NCI-H1436 treated with DMSO at 0.1 percent for 48 hours (cell line): ENCODE data around the gene CYP4F3.
"Not testable (repeated sequence)": the region's sequence is repeated elsewhere in the genome, so short reads cannot be mapped to it uniquely, and the experiment has no call there.

Experiments
- DNase-seq: peaks from one replicate; lab custom pipeline; 2025; lab: John Stamatoyannopoulos, UW

The CYP4F3 gene

DNA sequence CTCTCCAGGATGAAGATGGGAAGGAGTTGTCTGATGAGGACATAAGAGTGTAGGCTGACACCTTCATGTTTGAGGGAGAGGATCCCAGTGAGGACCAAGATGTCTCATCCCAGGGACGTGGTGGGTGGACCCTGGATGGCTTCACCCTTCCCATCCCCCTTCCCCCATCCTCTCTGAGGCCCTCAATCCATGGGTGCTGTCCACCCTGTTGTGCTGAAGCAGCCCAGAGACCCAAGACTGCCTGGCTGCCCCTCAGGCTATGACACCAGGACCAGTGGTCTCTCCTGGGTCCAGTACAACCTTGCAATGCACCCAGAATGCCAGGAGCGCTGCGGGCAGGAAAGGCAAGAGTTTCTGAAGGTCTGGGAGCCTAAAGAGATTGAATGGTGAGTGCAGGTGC is 28.7 kb downstream of the CYP4F3 start:
- no peak for DNase-seq

DNA sequence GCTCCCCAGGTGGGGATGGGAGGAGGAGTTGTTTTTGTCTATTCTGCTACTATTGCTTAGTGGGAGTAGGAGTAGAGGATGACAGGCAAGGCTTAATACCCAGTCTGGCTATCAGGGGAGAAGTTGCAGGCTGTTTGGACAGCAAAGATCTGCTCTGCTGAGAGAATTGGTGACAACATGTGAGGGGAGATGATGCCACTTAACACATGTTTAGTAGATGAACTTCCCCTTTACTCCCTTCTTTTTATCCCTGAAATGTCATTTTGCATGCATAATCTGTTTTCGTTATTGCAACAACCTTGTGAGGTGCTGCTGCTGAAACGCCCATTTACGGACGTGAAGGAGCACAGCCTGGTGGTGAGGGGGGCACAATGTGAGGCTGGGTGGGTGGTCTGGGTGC is 29.2 kb downstream of the CYP4F3 start:
- no peak for DNase-seq

DNA sequence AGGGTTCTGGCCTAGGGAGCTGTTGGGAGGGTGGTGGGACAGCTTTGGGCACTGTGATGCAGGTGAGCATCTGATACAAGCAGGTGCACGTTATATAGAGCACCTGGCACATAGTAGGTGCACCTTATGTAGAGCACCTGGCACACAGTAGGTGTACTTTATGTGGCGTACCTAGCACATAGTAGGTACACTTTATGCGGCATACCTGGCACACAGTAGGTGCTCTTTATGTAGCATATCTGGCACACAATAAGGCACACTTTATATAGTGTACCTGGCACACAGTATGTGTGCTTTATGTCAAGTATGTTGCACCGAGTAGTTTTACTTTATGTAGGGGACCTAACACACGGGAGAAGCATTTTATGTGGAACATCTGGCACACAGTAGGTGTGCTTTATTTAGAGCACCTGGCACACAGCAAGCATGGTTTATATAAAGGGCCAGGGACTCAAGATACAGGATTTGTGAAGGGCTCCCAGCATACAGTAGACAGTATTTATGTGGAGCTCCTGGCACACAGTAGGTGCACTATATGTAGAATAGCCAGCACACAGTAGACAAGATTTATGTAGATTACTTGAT is 30.6 kb downstream of the CYP4F3 start:
- no peak for DNase-seq

DNA sequence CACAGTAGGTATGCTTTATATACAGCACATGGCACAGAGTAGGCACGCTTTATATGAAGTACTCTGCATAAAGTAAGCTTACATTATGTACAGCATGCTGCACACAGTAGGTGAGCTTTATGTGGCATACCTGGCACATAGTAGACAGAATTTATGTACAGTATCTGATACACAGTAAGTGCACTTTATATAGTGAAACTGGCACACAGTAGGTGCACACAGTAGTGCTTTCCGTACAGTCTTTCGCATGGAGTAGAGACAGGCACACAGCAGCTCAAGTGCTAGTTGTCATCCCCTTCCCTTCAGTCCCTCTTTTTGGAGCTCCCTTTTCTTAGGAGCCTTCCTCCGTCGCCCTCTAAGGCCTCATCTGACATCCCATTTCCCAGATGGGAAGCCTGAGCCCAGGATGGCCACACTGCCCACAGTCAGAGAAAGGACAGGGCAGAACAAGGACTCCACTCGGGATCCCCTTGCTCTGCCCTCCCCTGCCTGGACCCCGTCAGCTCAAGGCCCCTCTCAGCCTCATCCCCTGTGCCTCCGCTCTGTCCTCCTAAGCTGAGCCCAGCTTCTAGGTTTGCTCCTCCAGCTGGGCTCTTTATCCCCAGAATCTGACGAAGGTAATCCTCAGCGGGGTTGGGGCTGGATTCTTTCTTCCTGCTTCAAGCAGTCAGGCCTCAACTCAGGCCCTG is 31.3 kb downstream of the CYP4F3 start:
- no peak for DNase-seq

DNA sequence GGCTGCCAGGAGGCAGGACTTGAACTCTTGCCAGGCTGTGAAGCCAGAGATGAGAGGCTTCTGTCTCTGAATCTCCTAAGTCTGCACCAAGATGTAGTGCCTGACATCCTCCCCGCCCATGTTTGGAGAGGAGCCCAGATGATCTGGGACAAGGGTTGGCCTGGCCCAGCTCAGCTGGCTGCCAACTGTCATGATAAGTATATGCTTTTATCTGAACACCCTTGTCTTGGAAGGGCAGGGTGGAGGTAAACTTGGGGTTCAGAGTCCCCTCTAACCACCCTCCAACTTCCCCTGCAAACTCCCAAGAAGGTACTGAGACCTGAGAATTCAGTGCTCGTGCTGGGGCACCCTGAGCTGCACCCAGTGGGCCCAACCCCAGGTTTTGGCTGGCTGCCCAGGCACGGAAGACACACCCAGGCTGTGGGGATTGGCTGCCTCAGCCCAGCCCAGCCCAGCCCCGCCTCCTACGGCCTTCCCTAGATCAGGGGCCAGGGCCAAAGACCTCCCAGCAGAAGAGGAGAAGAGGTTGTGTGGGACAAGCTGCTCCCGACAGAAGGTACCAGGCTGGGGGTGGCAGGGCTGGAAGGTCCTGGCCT is 32.0 kb downstream of the CYP4F3 start, which contains the start of gene CYP4F12:
TSS of gene CYP4F12 (plus strand) at position 508 of the 596 bp plus-strand sequence. CDS start 443 bp downstream, outside the sequence.
- no peak for DNase-seq

DNA sequence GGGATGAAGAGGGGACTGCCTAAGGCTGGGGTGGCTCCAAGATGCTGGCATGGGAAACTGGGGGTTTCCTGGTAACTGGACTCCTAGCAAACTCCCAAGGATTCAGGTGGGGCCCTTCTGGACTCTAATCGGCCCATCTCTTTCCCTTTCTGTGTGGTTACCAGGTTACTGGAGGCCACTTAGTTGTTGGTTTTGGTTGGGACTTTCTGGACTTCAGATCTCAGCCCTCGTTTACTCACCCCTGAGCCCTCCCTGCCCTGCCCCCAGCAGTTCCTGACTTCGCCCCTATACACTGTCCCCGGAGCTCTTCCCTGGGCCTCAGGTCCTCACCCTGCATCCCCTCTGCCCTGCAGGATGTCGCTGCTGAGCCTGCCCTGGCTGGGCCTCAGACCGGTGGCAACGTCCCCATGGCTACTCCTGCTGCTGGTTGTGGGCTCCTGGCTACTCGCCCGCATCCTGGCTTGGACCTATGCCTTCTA is 32.5 kb downstream of the CYP4F3 start:
- DNase-seq: no peak

DNA sequence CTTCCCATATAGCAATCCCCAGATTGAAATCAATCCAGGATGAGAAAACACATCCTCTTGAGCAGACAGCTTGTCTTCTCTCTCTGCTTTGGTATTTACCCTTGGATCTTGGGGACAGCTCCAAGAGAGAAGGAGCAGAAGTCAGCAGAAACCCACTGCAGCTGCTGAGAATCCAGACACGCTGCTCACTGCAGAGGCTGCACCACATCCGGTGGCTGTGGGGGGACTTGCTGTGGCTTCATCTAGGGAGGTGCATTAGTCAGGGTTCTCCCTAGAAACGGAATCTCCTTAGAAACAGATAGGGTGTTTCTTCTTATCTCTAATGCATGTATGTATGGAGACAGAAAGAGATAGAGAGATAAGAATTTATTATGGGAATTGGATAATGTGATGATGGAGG is 34.9 kb downstream of the CYP4F3 start:
- no peak for DNase-seq

DNA sequence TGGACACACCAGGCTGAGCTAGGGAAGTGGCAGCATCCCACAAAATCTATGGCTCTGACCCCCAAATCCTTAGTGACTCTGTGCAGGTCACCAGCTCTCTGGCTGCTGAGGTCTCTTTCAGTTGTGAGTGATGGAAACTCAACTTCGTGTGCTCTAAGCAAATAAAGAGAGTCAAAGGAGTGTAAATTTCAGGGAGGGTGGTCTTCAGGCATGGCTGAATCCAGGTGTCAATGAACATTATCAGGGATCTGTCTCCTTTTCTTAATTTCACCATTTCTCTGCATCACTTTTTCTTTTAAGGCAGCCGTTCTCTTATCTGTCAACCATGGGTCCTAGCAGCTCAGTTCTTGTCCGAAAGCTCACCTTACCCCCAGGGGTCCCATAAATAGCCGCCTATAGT is 38.4 kb downstream of the CYP4F3 start:
- no peak for DNase-seq

DNA sequence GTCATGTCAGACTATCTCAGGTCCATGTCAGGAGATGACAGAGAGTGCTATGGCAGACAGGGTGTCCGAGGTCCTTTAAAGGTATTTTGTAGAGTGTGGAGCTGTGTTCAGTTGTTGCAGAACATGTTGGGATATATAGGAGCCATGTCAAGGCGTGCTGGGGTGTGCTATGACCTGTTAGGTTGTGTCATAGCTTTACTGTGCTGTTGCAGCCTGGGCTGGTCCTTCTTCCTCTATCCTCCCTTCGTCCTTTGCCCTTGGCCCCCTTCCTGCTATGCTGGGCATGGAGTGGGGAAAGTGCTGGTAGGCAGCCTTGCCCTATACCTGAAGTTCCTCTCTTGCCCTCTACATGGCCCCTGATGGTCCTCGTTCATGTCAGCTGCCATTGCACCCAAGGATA is 39.2 kb downstream of the CYP4F3 start:
- DNase-seq: not testable (repeated sequence)

DNA sequence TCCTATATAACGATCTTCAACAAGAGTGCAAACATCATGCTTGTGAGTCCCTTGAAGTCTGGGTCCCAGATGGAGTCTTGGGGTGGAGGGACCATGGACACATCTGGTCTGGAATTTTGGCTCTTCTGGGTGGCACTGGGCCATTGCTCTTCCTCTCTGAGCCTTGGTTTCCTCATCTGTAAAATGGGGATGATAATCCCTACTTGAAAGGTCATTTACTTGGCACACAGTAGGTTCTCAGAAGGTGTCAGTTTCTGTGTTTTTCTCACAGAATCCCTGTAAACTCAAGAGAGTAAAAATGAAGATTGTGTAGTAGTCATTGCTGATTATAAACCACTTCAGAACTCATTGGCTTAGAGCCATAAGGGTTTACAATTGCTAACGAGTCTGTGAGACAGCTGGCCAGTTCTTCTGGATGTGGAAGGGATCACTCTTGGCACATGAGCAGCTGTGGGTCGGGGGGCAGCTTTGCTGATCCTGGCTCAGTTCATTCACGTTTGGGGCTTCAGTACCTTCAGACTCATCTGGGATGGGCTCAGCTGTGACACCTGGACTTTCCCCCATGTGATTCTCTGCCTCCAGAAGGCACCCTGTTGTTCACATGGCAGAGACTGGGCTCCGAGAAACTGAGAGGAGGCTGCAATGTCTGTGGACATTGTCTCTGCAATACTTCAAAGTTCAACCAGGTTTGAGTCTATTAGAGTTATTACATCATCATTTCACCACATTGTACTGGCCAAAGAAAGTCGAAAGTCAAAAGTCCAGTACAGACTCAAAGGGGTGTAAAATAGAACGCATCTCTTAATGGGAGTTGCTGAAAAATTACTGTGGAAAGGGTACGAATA is 40.0 kb downstream of the CYP4F3 start:
- DNase-seq: no peak

DNA sequence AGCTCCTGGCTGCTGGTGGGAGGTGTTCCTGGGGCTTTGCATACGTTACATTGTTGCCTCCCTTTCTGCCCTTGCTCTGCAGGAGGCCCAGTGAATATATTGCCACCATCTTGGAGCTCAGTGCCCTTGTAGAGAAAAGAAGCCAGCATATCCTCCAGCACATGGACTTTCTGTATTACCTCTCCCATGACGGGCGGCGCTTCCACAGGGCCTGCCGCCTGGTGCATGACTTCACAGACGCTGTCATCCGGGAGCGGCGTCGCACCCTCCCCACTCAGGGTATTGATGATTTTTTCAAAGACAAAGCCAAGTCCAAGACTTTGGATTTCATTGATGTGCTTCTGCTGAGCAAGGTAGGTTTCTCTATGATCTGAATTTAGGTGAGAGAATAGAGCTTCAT is 42.7 kb downstream of the CYP4F3 start:
- DNase-seq: no peak

DNA sequence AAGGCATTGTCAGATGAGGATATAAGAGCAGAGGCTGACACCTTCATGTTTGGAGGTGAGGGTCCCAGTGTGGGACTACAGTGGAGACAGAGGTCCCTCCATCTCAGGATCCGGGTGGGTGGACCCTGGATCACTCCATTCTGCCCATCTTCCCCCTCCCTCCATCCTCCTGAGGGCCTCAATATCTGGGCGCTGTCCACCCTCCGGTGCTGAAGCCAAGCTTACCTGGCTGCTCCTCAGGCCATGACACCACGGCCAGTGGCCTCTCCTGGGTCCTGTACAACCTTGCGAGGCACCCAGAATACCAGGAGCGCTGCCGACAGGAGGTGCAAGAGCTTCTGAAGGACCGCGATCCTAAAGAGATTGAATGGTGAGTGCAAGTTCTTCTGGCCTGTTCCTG is 44.1 kb downstream of the CYP4F3 start:
- DNase-seq: no peak

DNA sequence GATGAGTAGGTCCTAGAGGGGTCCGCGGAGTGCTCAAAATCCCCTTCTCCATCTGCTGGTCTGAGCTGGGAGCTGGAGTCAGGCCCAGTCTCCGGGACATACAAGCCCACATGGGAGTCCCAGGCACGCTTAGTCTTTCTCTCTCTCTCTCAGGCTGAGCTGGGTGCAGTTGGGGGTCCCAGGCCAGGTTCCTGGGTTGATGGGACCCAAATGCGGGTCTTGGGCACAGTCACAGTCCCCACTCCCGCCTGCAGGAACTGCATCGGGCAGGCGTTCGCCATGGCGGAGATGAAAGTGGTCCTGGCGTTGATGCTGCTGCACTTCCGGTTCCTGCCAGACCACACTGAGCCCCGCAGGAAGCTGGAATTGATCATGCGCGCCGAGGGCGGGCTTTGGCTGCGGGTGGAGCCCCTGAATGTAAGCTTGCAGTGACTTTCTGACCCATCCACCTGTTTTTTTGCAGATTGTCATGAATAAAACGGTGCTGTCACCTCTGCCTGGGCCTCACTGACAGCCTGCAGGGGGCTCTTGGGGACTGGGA is 56.0 kb downstream of the CYP4F3 start:
- no peak for DNase-seq

DNA sequence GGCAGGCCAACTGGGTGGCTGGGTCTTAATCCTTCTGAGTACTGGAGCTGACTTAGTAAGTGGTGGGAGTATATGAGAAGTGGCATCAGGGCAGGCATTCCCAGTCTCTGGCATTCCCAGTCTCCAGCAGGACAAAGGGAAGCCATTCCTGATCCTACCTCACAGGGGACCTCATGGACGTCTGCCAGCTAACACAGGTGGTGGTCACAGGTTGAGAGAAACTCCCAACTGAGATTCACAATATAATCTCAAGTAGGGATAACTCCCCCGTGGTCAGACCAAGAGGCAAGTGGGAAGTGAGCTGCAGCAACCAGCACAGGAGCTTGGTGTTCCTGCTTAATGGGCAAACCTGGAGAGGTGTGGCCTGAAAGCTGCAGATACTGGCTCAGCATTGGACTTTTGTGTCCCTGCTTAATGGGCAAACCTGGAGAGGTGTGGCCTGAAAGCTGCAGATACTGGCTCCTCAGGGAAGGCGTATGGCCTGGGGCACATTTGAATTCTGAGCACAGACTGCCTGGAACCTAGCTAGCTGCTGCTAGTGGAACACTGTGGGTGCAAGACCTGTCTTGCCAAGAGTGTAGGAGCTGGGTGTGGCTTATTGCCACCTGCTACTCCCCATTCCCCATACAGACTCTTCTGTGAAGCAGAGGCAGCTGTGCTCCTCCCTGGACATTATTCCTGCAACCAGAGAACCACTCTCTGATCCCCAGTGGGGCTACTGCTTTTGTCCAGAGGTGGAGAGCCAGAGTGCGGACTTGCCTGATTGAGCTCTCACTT is 61.2 kb downstream of the CYP4F3 start:
- DNase-seq: no peak

DNA sequence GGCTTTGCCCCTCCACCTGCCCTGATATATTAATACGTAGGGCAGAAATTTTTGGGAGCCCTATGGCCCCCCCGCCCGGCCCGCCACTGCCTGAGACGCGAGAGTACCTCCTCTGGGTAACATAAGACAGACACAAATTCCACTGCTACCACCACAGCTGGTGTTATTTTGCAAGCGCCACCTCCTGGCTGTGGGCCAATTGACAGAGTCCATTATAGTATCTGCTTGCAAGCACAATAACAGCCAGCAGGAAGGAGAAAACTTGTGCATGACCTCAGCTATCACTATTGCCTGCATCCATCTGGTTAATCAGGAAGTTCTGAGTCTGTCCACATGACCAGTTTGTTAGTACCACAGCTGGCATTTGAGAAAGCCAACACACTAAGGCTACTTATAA is 61.8 kb downstream of the CYP4F3 start:
- DNase-seq: no peak
